Transverse colon (tissue), 4 donors: ENCODE results near the gene ALG9. TPM values are rescaled to one million over a fixed set of nuclear protein-coding genes. Genes with fewer than 3 reads are reported as not detected.
A peak's percentile ranks its signal among the peaks of the same experiment; 100 is the strongest.

Experiments used
- DNase-seq: peaks from one replicate; pipeline ENCODE4 v3.0.0-alpha.2; 2019
- H3K27ac ChIP-seq, 4 donors: fragments of 200-600 bp; sonication (generic); 2 replicates each; pipeline ENCODE4 v1.5.1; 2016 to 2018; ENCODE audit warnings: inconsistent platforms in 4 of 4
- H3K27me3 ChIP-seq: fragments of 200-600 bp; sonication (generic); 2 replicates; pipeline ENCODE4 v1.5.1; 2017; ENCODE audit warnings: inconsistent platforms
- H3K36me3 ChIP-seq, 4 donors: fragments of 200-600 bp; sonication (generic); 2 replicates each; pipeline ENCODE4 v1.5.1; 2017 to 2019; ENCODE audit warnings: inconsistent platforms in 4 of 4
- H3K4me1 ChIP-seq, 4 donors: fragments of 200-600 bp; sonication (generic); 2 replicates each; pipeline ENCODE4 v1.5.1; 2017 to 2020; ENCODE audit warnings: inconsistent platforms in 4 of 4
- H3K4me3 ChIP-seq, 4 donors: fragments of 200-600 bp; sonication (generic); 1 replicate in 1 of 4; 2 replicates in 3 of 4; pipeline versions ENCODE4 v1.5.1 to v1.6.1; 2017 to 2019; ENCODE audit warnings: inconsistent platforms in 4 of 4
- H3K9me3 ChIP-seq, 2 donors: fragments of 200-600 bp; sonication (generic); 2 replicates each; pipeline ENCODE4 v1.5.1; 2017 to 2019; ENCODE audit warnings: inconsistent platforms in 2 of 2
- EP300 ChIP-seq: sonication (generic); formaldehyde crosslinking; IDR thresholded peaks from one replicate; pipeline ENCODE4 v1.6.1; 2017; ENCODE audit warnings: antibody characterized with exemption, low read depth
- POLR2A ChIP-seq: fragments of 450-650 bp; IDR thresholded peaks from one replicate; pipeline ENCODE4 v1.6.1; 2016; ENCODE audit warnings: antibody characterized with exemption, mild to moderate bottlenecking, moderate library complexity
- POLR2AphosphoS5 ChIP-seq, 3 donors: sonication (generic); formaldehyde crosslinking; IDR thresholded peaks; one replicate each; pipeline ENCODE4 v1.6.1; 2016; ENCODE audit warnings: antibody characterized with exemption in 3 of 3
- WGBS, 2 donors: methylation state at CpG; one replicate each; pipeline ENCODE4 v1.1.5; 2018; ENCODE audit warnings: low coverage in 1 of 2; 5-methylcytosine and 5-hydroxymethylcytosine counted together
- in situ Hi-C, 4 donors: fragments of 200-750 bp; cut with MboI; loops; one replicate each; pipeline versions ENCODE4 v1.15.0 to v1.15.1; 2017; ENCODE audit warnings: low sequenced_read_pairs in 3 of 4, low pct_ligation_motif_present in 1 of 4, low pct_unique_long_range_greater_than_20kb in 1 of 4
- intact Hi-C: fragments of 100-400 bp; cut with DNase I; formaldehyde crosslinking; loops from one replicate; pipeline ENCODE4 v1.15.1; 2023; ENCODE audit warnings: low total_unique reads
- total RNA-seq, 4 donors: library from RNA; depleted of rRNA; stranded (reverse); fragments of >200 nt; gene quantifications; one replicate each; pipeline ENCODE4 v1.1.0, GENCODE V29; 2016
- TF ChIP-seq, protein P1 (sequence below), 5 experiments: fragments of 200-600 bp in 3 of 5; fragments of 450-650 bp in 2 of 5; sonication (generic) in 3 of 5; IDR thresholded peaks; 1 replicate in 2 of 5; 2 replicates in 3 of 5; pipeline ENCODE4 v1.5.1; 2016 to 2017; ENCODE audit warnings: antibody characterized with exemption in 5 of 5, inconsistent platforms in 3 of 5, mild to moderate bottlenecking in 2 of 5, moderate library complexity in 1 of 5

The ALG9 gene
- total RNA-seq, 4 donors from 2014 or later: 18.4 to 51.1 (median 35.0) TPM

DNA sequence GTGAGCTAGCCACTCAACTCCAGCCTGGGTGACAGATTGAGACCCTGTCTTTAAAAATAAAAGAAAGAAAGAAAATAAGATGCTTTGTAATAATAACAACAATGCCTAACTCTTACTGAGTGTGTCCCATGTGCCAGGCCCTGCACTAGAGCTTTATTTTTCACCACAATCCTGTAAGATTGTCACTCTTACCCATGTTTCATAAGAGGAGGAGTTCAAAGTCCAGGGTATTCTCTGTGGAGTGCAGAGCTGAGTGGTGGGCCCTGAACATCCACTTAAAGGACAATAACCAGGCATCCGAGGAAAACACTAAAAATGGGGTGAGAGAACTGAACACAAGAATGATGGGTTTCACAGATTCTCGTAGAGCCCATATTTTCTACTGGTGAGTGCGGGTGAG lies 46.4 kb upstream of the ALG9 start:
- 78% methylated on average over 3 of the region's 3 CpGs; no CpG with 5 or more reads in 1 of the 2 donors for WGBS, 2 donors
- Histone ChIP-seq H3K4me1 (peaks cover 0 to 39% (median 12%) of the 10 kb centered on the region in 4 donors), H3K27ac (peak overlapping the region; percentile 78 to 88 (median 84)), H3K36me3 (no peaks in the 10 kb centered on the region), H3K27me3 (no peaks in the 10 kb centered on the region), H3K9me3 (no peaks in the 10 kb centered on the region), H3K4me3 (no peak overlapping the region)
- TF ChIP-seq EP300 (no peak), POLR2A (no peak), POLR2AphosphoS5 (IDR thresholded peaks at IDR 0.05) (no peak)
- TF ChIP-seq, protein P1, sequence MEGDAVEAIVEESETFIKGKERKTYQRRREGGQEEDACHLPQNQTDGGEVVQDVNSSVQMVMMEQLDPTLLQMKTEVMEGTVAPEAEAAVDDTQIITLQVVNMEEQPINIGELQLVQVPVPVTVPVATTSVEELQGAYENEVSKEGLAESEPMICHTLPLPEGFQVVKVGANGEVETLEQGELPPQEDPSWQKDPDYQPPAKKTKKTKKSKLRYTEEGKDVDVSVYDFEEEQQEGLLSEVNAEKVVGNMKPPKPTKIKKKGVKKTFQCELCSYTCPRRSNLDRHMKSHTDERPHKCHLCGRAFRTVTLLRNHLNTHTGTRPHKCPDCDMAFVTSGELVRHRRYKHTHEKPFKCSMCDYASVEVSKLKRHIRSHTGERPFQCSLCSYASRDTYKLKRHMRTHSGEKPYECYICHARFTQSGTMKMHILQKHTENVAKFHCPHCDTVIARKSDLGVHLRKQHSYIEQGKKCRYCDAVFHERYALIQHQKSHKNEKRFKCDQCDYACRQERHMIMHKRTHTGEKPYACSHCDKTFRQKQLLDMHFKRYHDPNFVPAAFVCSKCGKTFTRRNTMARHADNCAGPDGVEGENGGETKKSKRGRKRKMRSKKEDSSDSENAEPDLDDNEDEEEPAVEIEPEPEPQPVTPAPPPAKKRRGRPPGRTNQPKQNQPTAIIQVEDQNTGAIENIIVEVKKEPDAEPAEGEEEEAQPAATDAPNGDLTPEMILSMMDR (IDR thresholded peaks at IDR 0.05): no peak
- in situ Hi-C loops (no loop called here), intact Hi-C loops (no loop called here)
- no peak for DNase-seq

DNA sequence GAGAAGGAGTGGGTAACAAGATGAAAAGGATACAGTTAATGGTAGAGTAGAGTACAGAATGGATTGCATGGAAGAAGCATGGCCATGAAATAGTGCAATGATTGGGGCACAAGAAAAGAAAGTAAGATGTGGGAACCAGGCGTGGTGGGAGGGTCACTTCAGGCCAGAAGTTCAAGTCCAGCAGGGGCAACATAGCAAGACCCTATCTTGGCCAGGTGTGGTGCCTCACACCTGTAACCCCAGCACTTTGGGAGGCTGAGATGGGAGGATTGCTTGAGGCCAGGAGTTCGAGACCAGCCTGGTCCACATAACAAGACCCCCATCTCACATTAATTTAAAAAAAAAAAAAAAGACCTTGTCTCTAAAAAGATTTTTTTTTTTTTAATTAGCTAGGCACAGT lies 45.9 kb upstream of the ALG9 start:
- WGBS, 2 donors: 80 to 82% methylated on average over 1 to 2 of the region's 2 CpGs
- no peak for TF ChIP-seq POLR2A
- no peaks in the 10 kb centered on the region for H3K9me3 ChIP-seq
- intact Hi-C loops: no loop called here
- no peak overlapping the region for H3K4me3 ChIP-seq
- H3K36me3 ChIP-seq: no peaks in the 10 kb centered on the region
- DNase-seq: no peak
- H3K4me1 ChIP-seq: peaks cover 0 to 35% (median 7%) of the 10 kb centered on the region in 4 donors
- no peaks in the 10 kb centered on the region for H3K27me3 ChIP-seq
- no peak overlapping the region for H3K27ac ChIP-seq
- in situ Hi-C loops: no loop called here

DNA sequence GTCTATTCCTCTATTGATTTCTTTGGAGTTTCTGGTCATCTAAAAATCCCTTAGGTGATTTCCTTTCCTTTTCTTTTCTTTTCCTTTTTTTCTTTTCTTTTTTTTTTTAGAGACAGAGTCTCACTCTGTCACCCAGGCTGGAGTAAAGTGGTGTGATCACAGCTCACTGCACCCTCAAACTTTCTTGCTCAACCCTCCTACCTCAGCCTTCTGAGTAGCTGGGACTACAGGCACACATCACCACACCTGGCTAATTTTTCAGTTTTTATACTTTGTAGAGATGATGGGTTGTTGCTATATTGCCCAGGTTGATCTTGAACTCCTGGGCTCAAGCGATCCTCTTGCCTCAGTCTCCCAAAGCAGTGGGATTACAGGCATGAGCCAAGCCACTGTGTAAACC lies 45.4 kb upstream of the ALG9 start:
- Histone ChIP-seq H3K36me3 (no peaks in the 10 kb centered on the region), H3K4me1 (peaks cover 0 to 29% (median 6%) of the 10 kb centered on the region in 4 donors), H3K27ac (no peak overlapping the region), H3K27me3 (no peaks in the 10 kb centered on the region), H3K9me3 (no peaks in the 10 kb centered on the region), H3K4me3 (no peak overlapping the region)
- no peak for TF ChIP-seq EP300
- TF ChIP-seq POLR2A: no peak
- TF ChIP-seq, protein P1 (IDR thresholded peaks at IDR 0.05): no peak
- TF ChIP-seq POLR2AphosphoS5 (IDR thresholded peaks at IDR 0.05): no peak
- intact Hi-C loops (no loop called here), in situ Hi-C loops (no loop called here)
- WGBS, 2 donors: 80 to 100% methylated on average over 1 of the region's 1 CpG
- DNase-seq: no peak

DNA sequence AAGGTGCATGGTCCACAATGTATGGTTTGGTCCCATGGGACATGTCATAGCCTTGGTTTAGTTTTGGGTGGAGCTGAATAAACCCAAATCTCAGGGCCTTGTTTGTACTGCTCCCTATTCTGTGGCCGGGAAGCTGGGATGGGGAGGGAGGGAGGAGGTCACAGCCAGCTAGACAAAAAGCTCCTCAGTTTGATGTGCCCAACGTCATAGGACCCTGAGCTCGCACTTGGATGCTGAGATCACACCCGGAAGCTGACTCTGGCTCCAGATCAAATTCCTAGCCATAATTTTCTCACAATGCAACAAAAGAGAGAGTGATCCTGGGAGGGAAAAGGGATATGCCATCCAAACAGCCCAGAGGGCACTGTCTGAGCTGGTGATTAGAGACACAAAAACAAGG lies 42.6 kb upstream of the ALG9 start:
- Histone ChIP-seq H3K36me3 (no peaks in the 10 kb centered on the region), H3K9me3 (no peaks in the 10 kb centered on the region), H3K4me1 (peaks cover 0 to 22% (median 5%) of the 10 kb centered on the region in 4 donors), H3K4me3 (peak overlapping the region in 3 of 4 donors; percentile 27 to 49 (median 34)), H3K27ac (peak overlapping the region; percentile 83 to 97 (median 86)), H3K27me3 (no peaks in the 10 kb centered on the region)
- WGBS, 2 donors: 25% methylated on average over 4 of the region's 4 CpGs; no CpG with 5 or more reads in 1 of the 2 donors
- intact Hi-C loops (no loop called here), in situ Hi-C loops (no loop called here)
- TF ChIP-seq EP300 (no peak), POLR2AphosphoS5 (IDR thresholded peaks at IDR 0.05) (peak in 2 of 3 donors; percentile 38 to 73), POLR2A (peak; percentile 50)
- TF ChIP-seq, protein P1 (IDR thresholded peaks at IDR 0.05): no peak
- no peak for DNase-seq
